HG03280 (cell line): Measurements from ENCODE around the gene AIMP2.
"Not testable (repeated sequence)": the region's sequence is repeated elsewhere in the genome, so short reads cannot be mapped to it uniquely, and the experiment has no call there.

Experiments
- ATAC-seq: cut with Tn5 transposase; IDR thresholded peaks from one replicate; pipeline ENCODE4 v1.9.1; 2021; ENCODE audit warnings: mild to moderate bottlenecking, moderate library complexity; ENCODE audit not compliant: unreplicated experiment

AIMP2 gene

DNA sequence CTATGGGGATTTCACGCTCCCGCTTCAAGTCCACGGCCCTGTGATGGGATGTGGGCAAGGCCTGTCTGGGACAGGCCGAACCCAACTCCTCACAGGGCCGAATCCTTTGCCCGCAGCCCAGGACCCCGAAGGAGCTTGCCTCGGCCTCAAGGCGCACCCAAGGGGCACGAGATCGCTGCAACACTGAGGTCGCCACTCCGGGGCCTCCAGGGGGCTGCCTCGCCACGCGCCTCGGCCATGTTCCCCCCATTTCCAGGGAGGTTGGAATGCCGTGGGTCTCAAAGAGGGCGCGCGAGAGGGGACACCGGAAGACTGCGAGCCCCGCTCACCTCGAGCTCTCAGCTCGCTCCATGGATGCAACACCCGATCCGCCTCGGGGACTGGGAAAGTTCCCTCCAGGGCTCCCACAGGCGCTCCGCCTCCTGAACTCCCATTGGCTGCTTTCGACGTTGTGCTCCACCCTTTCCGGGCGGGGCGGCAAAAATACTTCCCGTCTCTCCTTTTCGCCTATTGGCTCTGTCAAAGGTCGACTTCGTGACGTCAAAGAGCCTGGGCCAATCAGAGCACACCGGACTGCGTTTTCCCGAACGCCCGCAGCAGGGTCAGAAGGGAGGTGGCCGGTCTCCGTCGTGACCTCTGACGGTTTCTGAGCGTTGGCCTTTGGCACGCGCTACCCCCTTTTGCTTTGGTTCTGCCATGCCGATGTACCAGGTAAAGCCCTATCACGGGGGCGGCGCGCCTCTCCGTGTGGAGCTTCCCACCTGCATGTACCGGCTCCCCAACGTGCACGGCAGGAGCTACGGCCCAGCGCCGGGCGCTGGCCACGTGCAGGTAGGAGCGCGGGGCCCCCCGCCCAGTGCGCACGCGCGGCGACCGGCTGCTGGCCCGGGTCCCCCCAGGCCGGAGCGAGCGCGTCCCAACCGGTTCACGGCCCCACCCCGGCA, at the start of gene AIMP2, which contains the start of gene PMS2:
Gene AIMP2, plus strand, starts transcription at position 605 of the 944 bp plus-strand sequence. Its CDS starts 92 bp downstream, at position 697.
Gene PMS2, minus strand, starts transcription at position 382 of the 944 bp plus-strand sequence. Its CDS starts 30 bp downstream, at position 352.
- ATAC-seq = peak; percentile 91

GRCh38 chr7:5963205-5963604, 45.9 kb upstream of the AIMP2 start:
- ATAC-seq = not testable (repeated sequence)

- not testable (repeated sequence) for ATAC-seq
These were observed 45.3 kb upstream of the AIMP2 start for GRCh38 chr7:5963810-5964209.

GRCh38 chr7:5970347-5970911, 38.6 kb upstream of the AIMP2 start, which contains the start of gene RSPH10B:
TSS of gene RSPH10B (minus strand) at chr7:5970689. CDS start at chr7:5967116, 3,573 bp downstream.
- not testable (repeated sequence) for ATAC-seq

GRCh38 chr7:5973580-5973979, 35.5 kb upstream of the AIMP2 start:
- not testable (repeated sequence) for ATAC-seq

- ATAC-seq = not testable (repeated sequence)
These were observed 29.3 kb upstream of the AIMP2 start for GRCh38 chr7:5979680-5980314.

- not testable (repeated sequence) for ATAC-seq
These were observed 22.0 kb upstream of the AIMP2 start for GRCh38 chr7:5987061-5987460.

GRCh38 chr7:5997210-5997808, 11.8 kb upstream of the AIMP2 start:
- ATAC-seq = no peak

GRCh38 chr7:6007386-6007785, 1.7 kb upstream of the AIMP2 start:
- ATAC-seq = no peak

GRCh38 chr7:6007835-6008590, 1.1 kb upstream of the AIMP2 start:
- not testable (repeated sequence) for ATAC-seq

DNA sequence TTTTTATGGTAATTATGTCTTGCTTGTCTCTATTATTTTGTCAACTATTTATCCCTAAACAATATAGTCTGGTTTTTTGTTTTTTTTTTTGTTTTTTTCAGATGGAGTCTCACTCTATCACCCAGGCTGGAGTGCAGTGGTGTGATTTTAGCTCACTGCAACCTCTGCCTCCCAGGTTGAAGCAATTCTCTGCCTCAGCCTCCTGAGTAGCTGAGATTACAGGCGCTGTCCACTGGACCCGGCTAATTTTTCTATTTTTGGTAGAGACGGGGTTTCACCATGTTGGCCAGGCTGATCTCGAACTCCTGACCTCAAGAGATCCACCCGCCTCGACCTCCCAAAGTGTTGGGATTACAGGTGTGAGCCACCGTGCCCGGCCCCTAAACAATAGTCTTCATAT, 1.3 kb downstream of the AIMP2 start:
- not testable (repeated sequence) for ATAC-seq

DNA sequence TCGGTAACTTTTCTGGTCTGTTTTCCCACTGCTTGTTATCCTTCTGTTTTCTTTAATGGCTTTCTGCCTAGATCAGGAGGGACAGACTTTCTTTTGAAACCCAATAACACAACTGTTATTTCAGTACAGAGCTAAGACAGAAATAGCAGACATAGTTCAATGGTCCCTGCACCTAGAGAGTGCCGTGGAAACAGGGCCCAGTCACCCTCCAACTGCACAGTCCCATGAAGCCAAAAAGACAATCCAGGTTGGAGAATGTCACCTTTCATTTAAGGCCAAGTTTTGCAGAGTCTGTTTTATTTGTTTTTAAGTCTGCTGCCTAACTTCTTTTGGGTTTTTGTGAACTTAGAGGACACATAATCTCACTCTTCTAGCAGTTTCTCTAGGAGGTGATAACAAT, 2.5 kb downstream of the AIMP2 start:
- ATAC-seq = no peak

DNA sequence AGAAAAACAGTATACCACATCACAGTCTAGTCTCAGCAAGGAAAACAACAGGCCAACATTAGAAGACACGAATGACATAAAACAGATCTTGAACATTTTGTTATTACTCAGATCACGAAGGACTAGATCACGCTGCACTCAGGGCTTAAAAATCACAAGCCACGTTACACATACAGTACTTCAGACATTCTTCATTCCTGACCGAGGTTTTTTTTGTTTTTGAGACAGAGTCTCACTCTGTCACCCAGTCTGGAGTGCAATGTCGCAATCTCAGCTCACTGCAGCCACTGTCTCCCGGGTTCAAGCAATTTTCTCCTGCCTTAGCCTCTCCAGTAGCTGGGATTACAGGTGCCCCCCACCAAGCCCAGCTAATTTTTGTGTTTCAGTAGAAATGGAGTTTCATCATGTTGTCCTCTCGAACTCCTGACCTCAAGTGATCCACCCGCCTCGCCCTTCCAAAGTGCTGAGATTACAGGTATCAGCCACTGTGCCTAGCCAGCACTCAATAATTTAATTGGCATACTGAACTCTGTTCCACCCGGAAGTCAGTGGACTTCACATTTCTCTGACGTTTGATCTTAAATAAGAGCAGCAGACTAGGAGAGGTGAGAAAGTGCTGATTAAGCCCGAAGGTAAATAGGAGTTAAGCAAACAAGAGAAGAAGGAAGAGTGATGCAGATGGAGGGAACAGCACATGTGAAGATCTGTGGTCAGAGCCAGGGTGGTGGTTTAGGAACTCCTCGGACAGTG, 3.5 kb downstream of the AIMP2 start:
- ATAC-seq = no peak

- ATAC-seq = no peak
These were observed 7.0 kb downstream of the AIMP2 start for GRCh38 chr7:6015917-6016652.

DNA sequence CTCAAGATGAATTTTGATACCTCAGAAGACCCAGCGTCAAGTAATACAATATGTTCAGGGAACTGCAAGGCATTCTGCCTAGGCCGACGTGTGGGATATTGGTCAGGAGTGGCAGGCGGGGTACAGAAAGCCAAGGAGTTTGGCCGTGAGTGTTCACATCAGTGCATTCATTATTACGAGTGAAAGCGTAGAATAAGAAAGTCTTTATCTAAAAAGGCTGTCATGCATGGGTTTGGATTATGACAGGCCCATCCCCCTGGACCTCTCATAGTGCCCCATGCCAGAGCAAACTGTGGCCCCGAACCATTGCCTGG, 7.5 kb downstream of the AIMP2 start:
- ATAC-seq = no peak

- no peak for ATAC-seq
These were observed 11.6 kb downstream of the AIMP2 start for GRCh38 chr7:6020371-6021286.

- no peak for ATAC-seq
These were observed 13.6 kb downstream of the AIMP2 start for GRCh38 chr7:6022707-6023106.

DNA sequence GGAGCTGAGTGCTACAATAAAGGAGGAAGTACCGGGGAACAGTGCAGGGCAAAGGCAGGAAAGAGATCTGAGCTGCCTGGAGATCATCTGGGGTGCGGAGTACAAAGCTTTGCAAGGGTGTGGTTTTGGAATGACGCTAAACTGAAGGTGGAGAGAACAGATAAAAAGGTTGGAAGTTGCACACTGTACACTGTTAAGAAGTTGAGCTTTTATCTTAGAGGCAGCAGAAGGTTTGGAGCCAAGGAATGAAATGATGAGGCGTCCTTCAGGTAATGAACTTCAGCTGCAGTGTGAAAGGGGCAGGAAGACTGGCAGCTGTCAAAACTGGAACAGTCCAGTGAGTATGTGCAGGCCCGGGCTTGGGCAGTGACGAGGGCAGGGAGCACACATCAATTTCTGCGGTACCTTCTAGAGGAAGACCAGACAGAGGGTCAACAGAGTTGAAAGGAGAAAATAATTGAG, 14.9 kb downstream of the AIMP2 start:
- no peak for ATAC-seq
